ENCODE results near the gene VEZF1. TPM values are rescaled to one million over a fixed set of nuclear protein-coding genes. Genes with fewer than 3 reads are reported as not detected.
A peak's percentile ranks its signal among the peaks of the same experiment; 100 is the strongest.

VEZF1 gene
- total RNA-seq, 8 experiments from 2014 or later: 14.0 to 87.6 (median 43.0) TPM

DNA sequence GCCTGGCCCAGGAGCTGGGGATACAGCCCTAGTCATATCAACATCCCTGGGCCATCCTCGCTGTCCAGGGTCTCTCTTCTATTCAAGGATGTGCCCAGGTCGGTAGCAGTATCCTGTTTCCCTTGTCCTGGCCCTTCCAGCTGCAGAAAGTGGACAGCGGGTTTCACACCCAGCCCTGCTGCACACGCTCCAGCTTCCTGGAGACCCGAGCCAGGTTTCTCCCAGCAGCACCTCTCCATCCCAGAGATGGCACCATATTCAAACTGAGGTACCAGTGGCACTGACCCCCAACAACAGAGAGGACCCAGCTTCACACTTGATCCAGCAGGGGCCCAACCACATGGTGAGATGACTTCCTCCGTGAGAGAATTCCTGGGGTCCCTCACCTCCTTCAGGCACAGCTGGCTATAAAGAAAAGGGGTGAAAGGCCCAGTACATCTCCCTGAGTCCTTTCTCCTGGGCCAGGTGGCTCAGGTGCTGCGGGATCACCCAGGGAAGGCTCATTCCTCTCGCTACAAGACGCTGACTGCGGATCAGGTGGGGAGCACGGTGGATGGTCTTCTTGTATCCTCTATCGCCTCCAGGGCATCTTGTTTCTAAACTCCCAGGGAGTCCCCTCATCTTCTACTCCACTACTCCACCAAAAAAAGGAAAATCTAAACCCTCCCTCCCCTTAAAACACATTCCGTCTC is 34.2 kb downstream of the VEZF1 start:
- H3K4me1 ChIP-seq (replicated peaks in 1 of 2): peaks cover 18 to 52% of the 10 kb centered on the region in 2 donors
- peak overlapping the region; percentile 66 to 91 (median 74) for H3K4me3 ChIP-seq
- WGBS, 10 experiments: 42 to 100% (median 50%) methylated on average over 1 to 6 of the region's 13 CpGs; no CpG with 5 or more reads in 3 of the 10 experiments
- peak overlapping the region in 1 of 2 donors; percentile 95 for H3K27ac ChIP-seq
- ATAC-seq (replicated peaks in 6 of 8): peak in 1 of 8 experiments; percentile 1
- in situ Hi-C loops (cut with MboI; ENCODE audit: low pct_unique_long_range_greater_than_20kb in 2 of 9, low sequenced_read_pairs in 9 of 9, unreplicated experiment in 9 of 9): no loop called here

DNA sequence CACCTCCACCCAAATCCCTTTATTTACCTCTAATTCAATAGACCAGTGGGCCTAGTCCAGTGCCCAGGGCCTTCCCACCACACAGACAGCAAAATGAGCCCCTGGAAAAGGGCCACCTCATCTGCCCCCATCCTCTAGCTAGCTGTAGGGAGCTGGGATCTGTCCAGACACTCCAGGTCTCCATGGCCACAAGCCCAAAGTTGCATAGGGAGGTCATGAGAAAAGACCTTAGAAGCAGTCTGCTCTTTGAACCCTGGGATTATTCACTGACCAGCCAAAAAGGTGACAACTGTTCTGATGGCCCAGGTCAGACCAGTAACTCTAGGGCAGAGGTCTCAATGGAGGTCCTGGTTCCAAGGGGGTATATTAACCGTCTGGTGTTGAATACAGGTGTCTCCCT is 34.8 kb downstream of the VEZF1 start:
- ATAC-seq (replicated peaks in 6 of 8): no peak
- 40 to 100% (median 72%) methylated on average over 1 of the region's 1 CpG; no CpG with 5 or more reads in 6 of the 10 experiments for WGBS, 10 experiments
- H3K27ac ChIP-seq: no peak overlapping the region
- in situ Hi-C loops (cut with MboI; ENCODE audit: low pct_unique_long_range_greater_than_20kb in 2 of 9, low sequenced_read_pairs in 9 of 9, unreplicated experiment in 9 of 9): no loop called here
- H3K4me1 ChIP-seq (replicated peaks in 1 of 2): peaks cover 18 to 58% of the 10 kb centered on the region in 2 donors
- no peak overlapping the region for H3K4me3 ChIP-seq

DNA sequence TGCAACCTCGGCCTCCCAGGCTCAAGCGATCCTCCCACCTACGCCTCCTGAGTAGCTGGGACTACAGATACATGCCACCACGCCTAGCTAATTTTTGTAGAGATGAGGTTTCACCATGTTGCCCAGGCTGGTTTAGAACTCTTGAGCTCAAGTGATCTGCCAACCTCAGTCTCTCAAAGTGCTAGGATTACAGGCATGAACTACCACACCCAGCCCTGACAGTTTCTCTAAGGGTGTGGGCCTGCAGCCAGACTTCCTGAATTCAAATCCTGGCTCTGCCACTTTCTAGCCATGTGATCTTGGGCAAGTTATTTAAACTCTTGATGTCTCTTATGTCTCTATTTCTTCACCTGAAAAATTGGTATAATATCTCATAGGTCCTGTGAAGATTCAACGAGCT is 38.4 kb downstream of the VEZF1 start:
- ATAC-seq (replicated peaks in 6 of 8): peak in 2 of 8 experiments; percentile 2 to 4
- in situ Hi-C loops (cut with MboI; ENCODE audit: low pct_unique_long_range_greater_than_20kb in 2 of 9, low sequenced_read_pairs in 9 of 9, unreplicated experiment in 9 of 9): no loop called here
- 40 to 100% (median 84%) methylated on average over 1 to 3 of the region's 5 CpGs; no CpG with 5 or more reads in 5 of the 10 experiments for whole genome bisulfite sequencing, 10 experiments
- Histone ChIP-seq H3K27ac (no peak overlapping the region), H3K4me3 (no peak overlapping the region), H3K4me1 (replicated peaks in 1 of 2) (peaks cover 30 to 78% of the 10 kb centered on the region in 2 donors)

DNA sequence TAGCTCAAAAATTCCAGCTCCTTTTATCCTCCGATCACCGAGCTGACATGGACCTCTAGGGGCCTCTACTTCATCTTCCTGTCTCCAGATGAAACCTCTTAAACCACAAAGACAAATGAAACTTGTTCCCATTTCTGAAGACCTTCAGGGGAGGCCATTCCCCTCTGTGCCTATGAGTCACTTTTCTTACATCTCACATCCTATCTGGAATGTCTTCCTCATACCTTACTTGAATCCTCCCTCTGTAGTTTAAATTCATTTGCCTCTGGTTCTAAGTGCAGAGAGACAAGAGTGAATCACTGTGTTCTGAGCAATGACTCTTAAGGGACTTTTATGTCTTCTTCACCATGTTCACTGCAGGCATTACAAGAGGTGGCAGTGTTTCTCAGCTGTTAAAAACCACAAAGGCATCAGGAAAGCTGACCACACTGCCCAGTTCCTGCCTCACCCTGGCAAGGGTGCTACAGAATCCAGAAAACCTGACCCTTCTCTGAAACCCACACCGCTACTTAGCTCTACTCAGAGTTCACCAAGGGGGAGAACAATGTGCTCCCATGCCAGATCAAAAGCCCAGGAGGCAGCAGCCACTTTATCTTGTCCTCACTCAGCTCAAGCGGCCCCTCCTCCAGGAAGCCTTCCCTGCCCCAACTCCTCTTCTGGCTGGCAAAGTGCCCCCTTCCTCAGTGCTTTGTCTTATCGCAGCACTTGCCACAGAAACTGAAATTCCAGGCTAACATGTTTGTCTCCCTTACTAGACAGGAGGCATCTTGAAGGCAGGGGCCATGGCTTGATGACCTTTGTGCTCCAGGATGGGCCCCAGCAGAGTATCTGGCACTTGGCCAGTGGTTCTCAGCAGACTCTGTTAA is 39.3 kb downstream of the VEZF1 start:
- H3K4me3 ChIP-seq: no peak overlapping the region
- H3K4me1 ChIP-seq (replicated peaks in 1 of 2): peaks cover 34 to 80% of the 10 kb centered on the region in 2 donors
- peak in 6 of 8 experiments; percentile 20 to 72 (median 52) for ATAC-seq (replicated peaks in 6 of 8)
- WGBS, 10 experiments: 11 to 78% (median 40%) methylated on average over 1 to 4 of the region's 5 CpGs; no CpG with 5 or more reads in 3 of the 10 experiments
- H3K27ac ChIP-seq: no peak overlapping the region
- in situ Hi-C loops (cut with MboI; ENCODE audit: low pct_unique_long_range_greater_than_20kb in 2 of 9, low sequenced_read_pairs in 9 of 9, unreplicated experiment in 9 of 9): no loop called here

DNA sequence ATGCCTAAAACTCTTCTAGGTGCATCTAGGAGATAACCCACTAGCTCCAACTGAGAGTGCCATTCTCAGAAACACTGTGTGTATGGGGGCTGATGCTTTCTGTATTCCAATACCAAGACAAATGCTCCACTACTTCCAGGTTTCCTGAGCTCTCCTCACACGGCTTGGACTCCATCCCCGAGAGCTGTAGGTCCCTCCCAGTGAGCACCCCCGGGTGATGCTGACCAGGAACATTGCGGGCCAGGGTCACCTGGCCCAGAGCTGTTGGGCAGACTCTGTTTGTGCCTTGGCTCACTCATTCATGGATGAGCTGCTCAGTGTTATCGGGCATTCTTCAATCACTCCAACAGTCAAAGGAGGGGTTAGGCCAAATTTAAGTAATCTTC is 39.9 kb downstream of the VEZF1 start:
- WGBS, 10 experiments: 17 to 96% (median 68%) methylated on average over 1 to 3 of the region's 5 CpGs; no CpG with 5 or more reads in 4 of the 10 experiments
- ATAC-seq (replicated peaks in 6 of 8): no peak
- Histone ChIP-seq H3K4me3 (no peak overlapping the region), H3K27ac (no peak overlapping the region), H3K4me1 (replicated peaks in 1 of 2) (peaks cover 35 to 80% of the 10 kb centered on the region in 2 donors)
- in situ Hi-C loops (cut with MboI; ENCODE audit: low pct_unique_long_range_greater_than_20kb in 2 of 9, low sequenced_read_pairs in 9 of 9, unreplicated experiment in 9 of 9): no loop called here

DNA sequence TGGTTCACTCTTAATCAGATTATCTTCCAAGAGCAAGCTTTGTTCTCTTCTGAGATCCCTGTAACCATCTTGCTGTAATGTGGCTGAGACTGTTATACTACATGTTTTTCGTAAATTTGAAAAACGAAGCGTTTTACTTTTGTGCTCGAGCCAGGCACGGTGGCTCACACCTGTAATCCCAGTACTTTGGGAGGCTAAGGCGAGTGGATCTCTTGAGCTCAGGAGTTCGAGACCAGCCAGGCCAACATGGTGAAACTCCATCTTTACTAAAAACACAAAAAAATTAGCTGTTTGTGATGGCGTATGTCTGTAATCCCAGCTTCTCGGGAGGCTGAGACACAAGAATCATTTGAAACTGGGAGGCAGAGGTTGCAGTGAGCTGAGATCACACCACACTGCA is 40.7 kb downstream of the VEZF1 start:
- H3K4me3 ChIP-seq: no peak overlapping the region
- ATAC-seq (replicated peaks in 6 of 8): no peak
- in situ Hi-C loops (cut with MboI; ENCODE audit: low pct_unique_long_range_greater_than_20kb in 2 of 9, low sequenced_read_pairs in 9 of 9, unreplicated experiment in 9 of 9): no loop called here
- WGBS, 10 experiments: 72 to 100% (median 95%) methylated on average over 1 to 9 of the region's 9 CpGs
- H3K4me1 ChIP-seq (replicated peaks in 1 of 2): peaks cover 35 to 75% of the 10 kb centered on the region in 2 donors
- no peak overlapping the region for H3K27ac ChIP-seq

DNA sequence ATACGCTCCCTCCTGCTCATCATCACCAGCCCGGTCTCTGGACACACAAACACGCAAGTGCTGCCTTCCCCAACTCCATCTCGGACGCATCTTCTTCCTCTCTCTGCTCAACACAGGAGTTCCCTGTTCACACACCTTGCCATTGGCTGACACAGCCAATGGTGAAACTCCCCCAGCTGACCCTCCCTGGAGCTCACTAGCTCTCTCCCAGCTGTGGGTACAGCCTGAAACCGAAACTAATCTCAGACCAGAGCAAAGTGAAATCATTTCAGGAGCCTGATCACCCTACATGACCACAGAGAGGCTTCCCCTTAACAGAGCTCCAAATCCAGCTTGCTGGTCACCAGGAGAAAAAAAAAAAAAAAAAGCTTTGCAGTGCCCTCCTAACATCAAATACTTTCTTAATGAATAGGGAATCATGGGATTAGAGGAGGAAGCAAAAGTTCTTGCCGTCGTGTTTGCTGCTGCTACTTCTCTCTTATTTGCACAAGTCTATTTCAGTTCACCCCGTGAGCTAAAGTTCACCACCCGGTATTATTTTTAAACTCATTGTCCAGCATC is 41.2 kb downstream of the VEZF1 start:
- WGBS, 10 experiments: 0 to 90% (median 53%) methylated on average over 1 to 6 of the region's 10 CpGs
- in situ Hi-C loops (cut with MboI; ENCODE audit: low pct_unique_long_range_greater_than_20kb in 2 of 9, low sequenced_read_pairs in 9 of 9, unreplicated experiment in 9 of 9): no loop called here
- peak in 6 of 8 experiments; percentile 22 to 62 (median 40) for ATAC-seq (replicated peaks in 6 of 8)
- Histone ChIP-seq H3K27ac (no peak overlapping the region), H3K4me1 (replicated peaks in 1 of 2) (peaks cover 39 to 77% of the 10 kb centered on the region in 2 donors), H3K4me3 (no peak overlapping the region)

DNA sequence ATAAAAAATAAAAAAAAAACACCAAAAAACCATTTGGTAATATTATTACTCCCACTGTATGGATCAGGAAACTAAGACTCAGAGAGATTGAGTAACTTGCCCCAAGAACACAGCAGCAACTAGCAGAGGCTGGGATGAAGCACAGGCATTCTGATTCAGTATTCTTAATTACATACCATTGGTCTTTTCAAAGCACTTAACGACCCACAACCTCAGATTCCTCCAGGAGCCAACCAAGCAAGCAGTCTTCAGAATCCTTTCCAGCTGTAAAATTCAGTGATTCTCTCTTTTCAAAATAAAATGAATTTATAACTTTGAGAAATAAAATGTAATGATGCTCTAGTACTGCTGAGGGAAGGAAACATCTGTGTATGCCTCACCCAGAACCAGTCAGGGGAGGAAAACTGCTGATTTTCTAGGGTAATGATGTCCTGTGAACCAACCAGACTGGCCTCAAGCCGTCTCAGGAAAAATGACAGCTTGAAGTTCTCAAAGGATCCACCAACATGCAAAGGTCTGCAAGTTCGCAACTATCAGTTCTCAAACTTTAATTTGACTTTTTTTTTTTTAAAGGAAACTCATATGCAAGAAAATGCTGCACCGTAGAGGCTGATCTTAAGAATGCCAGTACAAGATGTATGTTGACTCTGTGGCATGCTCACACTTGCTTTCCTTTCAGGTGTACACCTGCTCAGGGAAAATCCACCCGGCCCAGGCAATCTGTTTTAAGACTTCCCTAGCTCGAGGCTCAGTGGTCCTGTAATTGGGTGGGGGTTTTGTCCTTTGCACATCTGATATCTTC is 41.9 kb downstream of the VEZF1 start:
- WGBS, 10 experiments: 18 to 100% (median 49%) methylated on average over 2 to 6 of the region's 6 CpGs; no CpG with 5 or more reads in 1 of the 10 experiments
- Histone ChIP-seq H3K27ac (no peak overlapping the region), H3K4me1 (replicated peaks in 1 of 2) (peaks cover 45 to 82% of the 10 kb centered on the region in 2 donors), H3K4me3 (no peak overlapping the region)
- no peak for ATAC-seq (replicated peaks in 6 of 8)
- in situ Hi-C loops (cut with MboI; ENCODE audit: low pct_unique_long_range_greater_than_20kb in 2 of 9, low sequenced_read_pairs in 9 of 9, unreplicated experiment in 9 of 9): no loop called here

DNA sequence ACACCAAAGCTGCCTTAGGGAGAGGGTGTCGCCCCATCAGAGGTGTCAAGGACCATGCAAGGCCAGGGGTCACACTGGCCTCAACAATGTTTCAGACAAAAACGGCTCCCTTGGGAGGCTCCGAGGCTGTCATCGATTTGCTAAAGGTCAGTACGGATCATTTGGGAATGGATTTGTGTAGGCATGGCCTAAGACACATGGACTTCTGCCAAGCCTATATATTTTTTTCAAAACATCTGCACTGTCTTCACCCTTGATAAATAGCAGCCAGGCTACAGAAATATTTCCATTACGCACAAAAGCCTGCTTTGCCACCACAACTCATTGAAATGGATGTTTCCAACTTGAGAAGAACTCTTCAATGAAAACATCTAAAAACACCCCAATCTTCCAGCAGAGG is 43.1 kb downstream of the VEZF1 start:
- WGBS, 10 experiments: 9 to 67% (median 44%) methylated on average over 1 to 6 of the region's 6 CpGs; no CpG with 5 or more reads in 2 of the 10 experiments
- in situ Hi-C loops (cut with MboI; ENCODE audit: low pct_unique_long_range_greater_than_20kb in 2 of 9, low sequenced_read_pairs in 9 of 9, unreplicated experiment in 9 of 9): no loop called here
- peak in 7 of 8 experiments; percentile 5 to 71 (median 43) for ATAC-seq (replicated peaks in 6 of 8)
- Histone ChIP-seq H3K27ac (peak overlapping the region in 1 of 2 donors; percentile 38), H3K4me1 (replicated peaks in 1 of 2) (peaks cover 50 to 82% of the 10 kb centered on the region in 2 donors), H3K4me3 (no peak overlapping the region)

DNA sequence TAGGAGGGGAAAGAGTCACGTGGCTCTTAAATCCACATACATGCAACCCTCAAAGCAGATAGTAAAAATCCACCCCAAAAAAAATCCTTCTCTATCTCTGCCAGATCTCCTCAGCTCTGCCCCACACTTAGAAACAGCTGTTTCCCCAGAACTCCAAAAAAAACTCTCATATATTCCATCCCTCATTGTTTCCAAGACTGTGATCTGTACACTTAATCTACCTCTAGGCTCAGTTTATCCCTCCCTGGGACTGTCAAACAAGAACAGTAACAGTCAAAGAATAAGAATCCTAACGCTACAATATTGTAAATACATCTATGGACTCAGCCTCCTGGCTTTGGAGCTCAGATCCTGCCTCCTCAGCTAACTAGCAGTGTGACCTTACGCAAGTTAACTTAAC is 44.4 kb downstream of the VEZF1 start:
- ATAC-seq (replicated peaks in 6 of 8): no peak

DNA sequence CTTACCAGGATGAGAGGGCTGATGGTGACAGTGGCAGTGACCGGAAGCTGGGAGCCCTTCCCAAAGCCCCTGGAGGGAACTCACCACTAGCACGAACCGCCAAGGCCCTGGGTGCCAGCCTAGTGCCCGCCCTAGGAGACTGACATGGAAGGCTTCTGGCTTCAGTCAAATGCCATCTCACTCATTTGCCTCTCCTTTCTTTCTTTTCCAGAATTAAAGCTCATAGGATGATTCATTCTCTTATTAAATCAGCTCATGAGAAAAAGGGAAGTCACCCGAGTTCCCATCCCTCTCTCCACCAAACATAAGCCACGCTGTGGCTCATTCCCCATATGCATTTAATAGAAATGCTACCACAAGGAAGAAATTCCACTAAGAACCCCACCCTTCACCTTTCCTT is 44.9 kb downstream of the VEZF1 start:
- WGBS, 10 experiments: 0 to 100% (median 76%) methylated on average over 1 to 6 of the region's 6 CpGs; no CpG with 5 or more reads in 2 of the 10 experiments
- in situ Hi-C loops (cut with MboI; ENCODE audit: low pct_unique_long_range_greater_than_20kb in 2 of 9, low sequenced_read_pairs in 9 of 9, unreplicated experiment in 9 of 9): no loop called here
- Histone ChIP-seq H3K27ac (no peak overlapping the region), H3K4me1 (replicated peaks in 1 of 2) (peaks cover 54 to 79% of the 10 kb centered on the region in 2 donors), H3K4me3 (no peak overlapping the region)
- ATAC-seq (replicated peaks in 6 of 8): peak in 1 of 8 experiments; percentile 5

More for the DNA sequence above, 44.4 kb downstream of the VEZF1 start:
- no peak overlapping the region for H3K4me3 ChIP-seq
- in situ Hi-C loops (cut with MboI; ENCODE audit: low pct_unique_long_range_greater_than_20kb in 2 of 9, low sequenced_read_pairs in 9 of 9, unreplicated experiment in 9 of 9): no loop called here
- WGBS, 10 experiments: 57 to 100% (median 91%) methylated on average over 1 to 3 of the region's 3 CpGs
- peaks cover 54 to 81% of the 10 kb centered on the region in 2 donors for H3K4me1 ChIP-seq (replicated peaks in 1 of 2)
- H3K27ac ChIP-seq: no peak overlapping the region

Measured in motor neuron (in vitro differentiated cells).